Lung (tissue), 12 donors: ENCODE data around the gene DGKH. TPM values are rescaled to one million over a fixed set of nuclear protein-coding genes. Genes with fewer than 3 reads are reported as not detected.

ENCODE experiments used
- ATAC-seq: fragments of 200-7000 bp; cut with Tn5 transposase; one replicate; pipeline ENCODE4 v1.9.1; 2020; ENCODE audit warnings: moderate number of reproducible peaks; ENCODE audit not compliant: insufficient read depth, low FRiP score
- DNase-seq, 3 donors: peaks; one replicate each; pipeline ENCODE4 v3.0.0-alpha.2; 2013 to 2017
- H3K27ac ChIP-seq, 2 donors: one replicate each; pipeline ENCODE4 v1.5.1; 2013; ENCODE audit warnings: mild to moderate bottlenecking in 2 of 2, moderate library complexity in 2 of 2, control low read depth in 1 of 2, inconsistent platforms in 1 of 2, low read depth in 1 of 2, low read length in 1 of 2
- H3K27me3 ChIP-seq, 3 donors: one replicate each; pipeline ENCODE4 v1.5.1; 2013; ENCODE audit warnings: low read length in 2 of 3; ENCODE audit not compliant: control insufficient read depth in 3 of 3, insufficient read depth in 3 of 3
- H3K36me3 ChIP-seq, 4 donors: one replicate each; pipeline ENCODE4 v1.5.1; 2013; ENCODE audit warnings: low read length in 4 of 4, mild to moderate bottlenecking in 1 of 4, moderate library complexity in 1 of 4; ENCODE audit not compliant: control insufficient read depth in 4 of 4, insufficient read depth in 4 of 4
- H3K4me1 ChIP-seq, 5 donors: one replicate each; pipeline ENCODE4 v1.5.1; 2013; ENCODE audit warnings: low read length in 5 of 5, mild to moderate bottlenecking in 2 of 5, moderate library complexity in 1 of 5; ENCODE audit not compliant: control insufficient read depth in 5 of 5, insufficient read depth in 5 of 5
- H3K4me3 ChIP-seq: one replicate; pipeline ENCODE4 v1.5.1; 2013; ENCODE audit warnings: mild to moderate bottlenecking, control low read depth, moderate library complexity
- H3K9ac ChIP-seq, 2 donors: one replicate each; pipeline ENCODE4 v1.5.1; 2013; ENCODE audit warnings: low read length in 2 of 2, control low read depth in 1 of 2; ENCODE audit not compliant: insufficient read depth in 1 of 2
- H3K9me3 ChIP-seq, 4 donors: one replicate each; pipeline ENCODE4 v1.5.1; 2013; ENCODE audit warnings: low read length in 3 of 4, mild to moderate bottlenecking in 1 of 4, moderate library complexity in 1 of 4; ENCODE audit not compliant: control insufficient read depth in 4 of 4, insufficient read depth in 3 of 4
- WGBS, 2 donors: extraction: QIAGEN DNeasy Blood & Tissue Kit; methylation state at CpG; one replicate each; pipeline ENCODE4 v1.1.7; 2013; 5-methylcytosine and 5-hydroxymethylcytosine counted together
- polyA plus RNA-seq, 2 donors: library from polyadenylated mRNA; stranded (reverse); fragments of 200-250 nt; gene quantifications; one replicate each; pipeline ENCODE4 v1.2.1, GENCODE V29; 2013
- total RNA-seq, 2 donors: library from RNA; depleted of rRNA in 1 of 2; stranded (reverse); fragments of >200 nt in 1 of 2; gene quantifications; one replicate each; pipeline ENCODE4 v1.2.1, GENCODE V29; 2014 to 2021
- TF ChIP-seq, protein P1 (sequence below): IDR thresholded peaks from 2 replicates; pipeline ENCODE4 v1.5.1; 2012; ENCODE audit warnings: mild to moderate bottlenecking; ENCODE audit errors: control extremely low read depth, extremely low read depth
- donor health status: control.
- donor health status: control.
- donor health status: Bipolar disorder and iron deficiency.
- donor health status: healthy.
- donor health status: DM: yes; HTN: yes; CAD: no.

DGKH gene
- total and polyA plus RNA-seq, 4 donors: 2.2 to 33.1 (median 11.4) TPM

- TF ChIP-seq, protein P1, sequence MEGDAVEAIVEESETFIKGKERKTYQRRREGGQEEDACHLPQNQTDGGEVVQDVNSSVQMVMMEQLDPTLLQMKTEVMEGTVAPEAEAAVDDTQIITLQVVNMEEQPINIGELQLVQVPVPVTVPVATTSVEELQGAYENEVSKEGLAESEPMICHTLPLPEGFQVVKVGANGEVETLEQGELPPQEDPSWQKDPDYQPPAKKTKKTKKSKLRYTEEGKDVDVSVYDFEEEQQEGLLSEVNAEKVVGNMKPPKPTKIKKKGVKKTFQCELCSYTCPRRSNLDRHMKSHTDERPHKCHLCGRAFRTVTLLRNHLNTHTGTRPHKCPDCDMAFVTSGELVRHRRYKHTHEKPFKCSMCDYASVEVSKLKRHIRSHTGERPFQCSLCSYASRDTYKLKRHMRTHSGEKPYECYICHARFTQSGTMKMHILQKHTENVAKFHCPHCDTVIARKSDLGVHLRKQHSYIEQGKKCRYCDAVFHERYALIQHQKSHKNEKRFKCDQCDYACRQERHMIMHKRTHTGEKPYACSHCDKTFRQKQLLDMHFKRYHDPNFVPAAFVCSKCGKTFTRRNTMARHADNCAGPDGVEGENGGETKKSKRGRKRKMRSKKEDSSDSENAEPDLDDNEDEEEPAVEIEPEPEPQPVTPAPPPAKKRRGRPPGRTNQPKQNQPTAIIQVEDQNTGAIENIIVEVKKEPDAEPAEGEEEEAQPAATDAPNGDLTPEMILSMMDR: no peak
- H3K9me3 ChIP-seq: no peaks in the 10 kb centered on the region
- H3K27me3 ChIP-seq: no peaks in the 10 kb centered on the region
- ATAC-seq (no peak), DNase-seq (no peak)
- H3K4me3 ChIP-seq: no peak overlapping the region
- H3K4me1 ChIP-seq: peaks cover 0 to 4% (median 0%) of the 10 kb centered on the region in 5 donors
- H3K9ac ChIP-seq: no peak overlapping the region
- 70 to 87% methylated on average over 6 of the region's 6 CpGs for WGBS, 2 donors
- H3K36me3 ChIP-seq: peaks cover 0 to 6% (median 4%) of the 10 kb centered on the region in 4 donors
- H3K27ac ChIP-seq: no peak overlapping the region
Observed at GRCh38 chr13:42064259-42064658, 15.8 kb downstream of the DGKH start.

GRCh38 chr13:42064966-42065365, 16.5 kb downstream of the DGKH start:
- 68 to 82% methylated on average over 5 of the region's 5 CpGs for WGBS, 2 donors

GRCh38 chr13:42065414-42065813, 17.0 kb downstream of the DGKH start:
- H3K9me3 ChIP-seq: no peaks in the 10 kb centered on the region
- H3K4me3 ChIP-seq: no peak overlapping the region
- H3K4me1 ChIP-seq: peaks cover 0 to 5% (median 3%) of the 10 kb centered on the region in 5 donors
- DNase-seq (no peak), ATAC-seq (no peak)
- WGBS, 2 donors: 90 to 93% methylated on average over 4 of the region's 4 CpGs
- no peak overlapping the region for H3K27ac ChIP-seq
- H3K9ac ChIP-seq: no peak overlapping the region
- TF ChIP-seq, protein P1: no peak
- H3K27me3 ChIP-seq: no peaks in the 10 kb centered on the region
- peaks cover 0 to 6% (median 5%) of the 10 kb centered on the region in 4 donors for H3K36me3 ChIP-seq

More at GRCh38 chr13:42064966-42065365, 16.5 kb downstream of the DGKH start:
- Histone ChIP-seq H3K9me3 (no peaks in the 10 kb centered on the region), H3K36me3 (peaks cover 0 to 6% (median 4%) of the 10 kb centered on the region in 4 donors), H3K4me3 (no peak overlapping the region), H3K27ac (no peak overlapping the region), H3K27me3 (no peaks in the 10 kb centered on the region), H3K9ac (no peak overlapping the region), H3K4me1 (peaks cover 0 to 4% (median 1%) of the 10 kb centered on the region in 5 donors)
- no peak for DNase-seq
- ATAC-seq: no peak
- TF ChIP-seq, protein P1: no peak

DNA sequence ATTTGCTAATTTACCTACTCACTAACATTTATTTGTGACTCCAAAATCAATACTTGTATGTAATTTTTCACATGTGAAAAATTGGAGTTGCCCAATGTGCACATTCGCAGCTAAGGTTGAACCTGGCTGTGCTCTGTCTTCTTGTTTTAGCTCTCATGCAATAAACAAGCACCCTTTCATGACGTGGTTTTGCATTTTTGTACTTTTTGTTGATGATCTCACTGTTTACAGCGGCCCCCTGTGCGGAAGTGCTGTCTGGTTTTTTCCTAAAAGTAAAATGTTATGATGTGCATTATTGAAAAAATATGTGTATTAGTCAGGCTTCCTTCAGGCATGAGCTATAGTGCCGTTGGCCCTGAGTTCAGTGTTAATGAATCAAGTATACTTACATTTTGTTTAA, 18.1 kb downstream of the DGKH start:
- Histone ChIP-seq H3K36me3 (peaks cover 0 to 6% (median 5%) of the 10 kb centered on the region in 4 donors), H3K4me3 (no peak overlapping the region), H3K27me3 (no peaks in the 10 kb centered on the region), H3K4me1 (peaks cover 0 to 5% (median 3%) of the 10 kb centered on the region in 5 donors), H3K9ac (no peak overlapping the region), H3K9me3 (no peaks in the 10 kb centered on the region), H3K27ac (no peak overlapping the region)
- DNase-seq: no peak
- WGBS, 2 donors: 79 to 85% methylated on average over 5 of the region's 5 CpGs
- TF ChIP-seq, protein P1: no peak
- ATAC-seq: no peak
